Smooth muscle cell (in vitro differentiated cells): ENCODE data around the gene SLCO1A2. TPM values are rescaled to one million over a fixed set of nuclear protein-coding genes. Genes with fewer than 3 reads are reported as not detected.
"Not testable (repeated sequence)": the region's sequence is repeated elsewhere in the genome, so short reads cannot be mapped to it uniquely, and the experiment has no call there.

ENCODE experiments used
- DNase-seq: peaks from one replicate; lab custom pipeline; 2025; ENCODE audit not compliant: unreplicated experiment; lab: John Stamatoyannopoulos, UW
- H2AFZ ChIP-seq: fragments of 200-600 bp; sonication (generic); 2 replicates; pipeline ENCODE4 v1.6.0; 2016; ENCODE audit warnings: antibody characterized with exemption, low read depth, mild to moderate bottlenecking
- H3F3A ChIP-seq: fragments of 200-600 bp; sonication (generic); 2 replicates; pipeline ENCODE4 v1.6.0; 2017; ENCODE audit warnings: antibody characterized with exemption, low read depth
- H3K27ac ChIP-seq: fragments of 200-600 bp; sonication (generic); 2 replicates; pipeline ENCODE4 v1.5.1; 2016; ENCODE audit warnings: low read depth, mild to moderate bottlenecking
- H3K27me3 ChIP-seq: fragments of 200-600 bp; sonication (generic); 2 replicates; pipeline ENCODE4 v1.6.1; 2016; ENCODE audit warnings: low read depth, mild to moderate bottlenecking
- H3K36me3 ChIP-seq: fragments of 200-600 bp; sonication (generic); 2 replicates; pipeline ENCODE4 v1.5.1; 2016; ENCODE audit warnings: low read depth
- H3K4me1 ChIP-seq: fragments of 200-600 bp; sonication (generic); 2 replicates; pipeline ENCODE4 v1.5.1; 2016; ENCODE audit warnings: low read depth
- H3K4me2 ChIP-seq: fragments of 200-600 bp; sonication (generic); 2 replicates; pipeline ENCODE4 v1.6.0; 2016; ENCODE audit warnings: mild to moderate bottlenecking
- H3K4me3 ChIP-seq: fragments of 200-600 bp; sonication (generic); 2 replicates; pipeline ENCODE4 v1.5.1; 2016; ENCODE audit warnings: mild to moderate bottlenecking
- H3K79me2 ChIP-seq: fragments of 200-600 bp; sonication (generic); 2 replicates; pipeline ENCODE4 v1.6.0; 2016; ENCODE audit warnings: low read depth, mild to moderate bottlenecking
- H3K9ac ChIP-seq: fragments of 200-600 bp; sonication (generic); 2 replicates; pipeline ENCODE4 v1.6.0; 2016; ENCODE audit warnings: low read depth
- H3K9me3 ChIP-seq: fragments of 200-600 bp; sonication (generic); replicated peaks from 2 replicates; pipeline ENCODE4 v1.5.1; 2016; ENCODE audit warnings: low read depth
- H4K20me1 ChIP-seq: fragments of 200-600 bp; sonication (generic); 2 replicates; pipeline ENCODE4 v1.6.0; 2016; ENCODE audit warnings: low read depth
- CTCF ChIP-seq: fragments of 200-600 bp; sonication (generic); IDR thresholded peaks from 2 replicates; pipeline ENCODE4 v1.5.1; 2017; ENCODE audit warnings: borderline replicate concordance, mild to moderate bottlenecking, antibody characterized with exemption; ENCODE audit not compliant: insufficient read depth, poor library complexity, severe bottlenecking
- WGBS: methylation state at CpG from one replicate; pipeline ENCODE4 v1.1.7; 2016; ENCODE audit warnings: low lambda C conversion rate; 5-methylcytosine and 5-hydroxymethylcytosine counted together
- polyA plus RNA-seq: library from polyadenylated mRNA; unstranded; fragments of >200 nt; fragmentation: Nextera tagmentation; extraction: Ambion mirVana; gene quantifications from 2 replicates; pipeline ENCODE4 v1.2.1, GENCODE V29; 2016
- total RNA-seq: library from RNA; depleted of rRNA; stranded (reverse); fragments of >200 nt; gene quantifications from 2 replicates; pipeline ENCODE4 v1.2.3, GENCODE V29; 2014

Gene SLCO1A2
- total RNA-seq (2.4 and 5.6 TPM in 2 replicates), polyA plus RNA-seq (1.7 and 1.8 TPM in 2 replicates)

GRCh38 chr12:21334771-21335325 is at the start of gene SLCO1A2:
Gene SLCO1A2, minus strand, starts transcription at chr12:21334917. Its CDS starts 270 bp downstream, at chr12:21334647.
- no peak within 1 kb of the TSS for H3K4me3 ChIP-seq
- H3K27me3 ChIP-seq: no peaks in the 10 kb centered on the region
- no peak for TF ChIP-seq CTCF
- H3K4me1 ChIP-seq: no peaks in the 10 kb centered on the region
- DNase-seq: no peak
- no peaks in the 10 kb centered on the region for H3K79me2 ChIP-seq
- H3K4me2 ChIP-seq: no peak within 1 kb of the TSS
- H3K36me3 ChIP-seq: no peaks in the 10 kb centered on the region
- no peak within 1 kb of the TSS for H3K27ac ChIP-seq
- no peak within 1 kb of the TSS for H3K9ac ChIP-seq
- no peaks in the 10 kb centered on the region for H4K20me1 ChIP-seq
- H3K9me3 ChIP-seq: no peaks in the 10 kb centered on the region
- H2AFZ ChIP-seq: no peak within 1 kb of the TSS
- WGBS: 85% methylated on average over 3 of the region's 3 CpGs
- H3F3A ChIP-seq: no peaks in the 10 kb centered on the region

- no peaks in the 10 kb centered on the region for H3K9me3 ChIP-seq
- no peak for DNase-seq
- H3F3A ChIP-seq: no peaks in the 10 kb centered on the region
- no peak overlapping the region for H3K4me3 ChIP-seq
- no peak overlapping the region for H3K9ac ChIP-seq
- no peaks in the 10 kb centered on the region for H4K20me1 ChIP-seq
- H3K27ac ChIP-seq: no peak overlapping the region
- H3K4me2 ChIP-seq: no peak overlapping the region
- no peaks in the 10 kb centered on the region for H3K36me3 ChIP-seq
- H3K4me1 ChIP-seq: no peaks in the 10 kb centered on the region
- no peaks in the 10 kb centered on the region for H3K79me2 ChIP-seq
- TF ChIP-seq CTCF: no peak
- H3K27me3 ChIP-seq: no peaks in the 10 kb centered on the region
- no peak overlapping the region for H2AFZ ChIP-seq
- 44% methylated on average over 2 of the region's 2 CpGs for WGBS
These were observed 49.5 kb upstream of the SLCO1A2 start for GRCh38 chr12:21384261-21384660.

GRCh38 chr12:21381320-21381719 is 46.6 kb upstream of the SLCO1A2 start:
- 94% methylated on average over 5 of the region's 5 CpGs for WGBS
- H4K20me1 ChIP-seq, H3K36me3 ChIP-seq, H3K9ac ChIP-seq, H3K27ac ChIP-seq, H3K9me3 ChIP-seq, H3K4me3 ChIP-seq, DNase-seq, H3K27me3 ChIP-seq, H3F3A ChIP-seq, H3K4me2 ChIP-seq, H2AFZ ChIP-seq, H3K79me2 ChIP-seq, H3K4me1 ChIP-seq: not testable (repeated sequence)

- Histone ChIP-seq H4K20me1 (no peaks in the 10 kb centered on the region), H3K4me3 (no peak overlapping the region), H3K36me3 (no peaks in the 10 kb centered on the region), H3K9me3 (no peaks in the 10 kb centered on the region), H3K4me1 (no peaks in the 10 kb centered on the region), H3K4me2 (no peak overlapping the region), H3K27ac (no peak overlapping the region), H3K9ac (no peak overlapping the region), H3F3A (no peaks in the 10 kb centered on the region), H2AFZ (no peak overlapping the region), H3K79me2 (no peaks in the 10 kb centered on the region), H3K27me3 (no peaks in the 10 kb centered on the region)
- WGBS: 92% methylated on average over 3 of the region's 3 CpGs
- no peak for DNase-seq
- no peak for TF ChIP-seq CTCF
These were observed 44.5 kb upstream of the SLCO1A2 start for GRCh38 chr12:21379218-21379617.
